SK-N-SH treated with all-trans-retinoic acid at 6 μM for 48 hours (cell line): ENCODE results near the gene BACH2.
"Not testable (repeated sequence)": the region's sequence is repeated elsewhere in the genome, so short reads cannot be mapped to it uniquely, and the experiment has no call there.

Experiments used
- ATAC-seq: fragments of 200-7000 bp; cut with Tn5 transposase; 3 replicates; pipeline ENCODE4 v1.9.1; 2020; ENCODE audit warnings: mild to moderate bottlenecking, moderate library complexity
- BACH2 ChIP-seq: fragments of 250-450 bp; sonication (Bioruptor Pico); IDR thresholded peaks from 2 replicates; pipeline ENCODE4 v1.9.0; 2021; ENCODE audit warnings: mild to moderate bottlenecking, borderline replicate concordance
- CSDC2 ChIP-seq: fragments of 250-450 bp; sonication (Bioruptor Pico); IDR thresholded peaks from 2 replicates; pipeline ENCODE4 v1.5.0; 2020; ENCODE audit warnings: mild to moderate bottlenecking, moderate library complexity
- ESRRG ChIP-seq: fragments of 250-450 bp; sonication (Bioruptor Pico); IDR thresholded peaks from 2 replicates; pipeline ENCODE4 v1.6.1; 2021; ENCODE audit warnings: mild to moderate bottlenecking
- OSR1 ChIP-seq: fragments of 250-450 bp; sonication (Bioruptor Pico); IDR thresholded peaks from 2 replicates; pipeline ENCODE4 v1.8.0; 2022; ENCODE audit warnings: moderate library complexity, mild to moderate bottlenecking, inconsistent platforms
- SNAI2 ChIP-seq: fragments of 250-450 bp; sonication (Bioruptor Pico); IDR thresholded peaks from 2 replicates; pipeline ENCODE4 v1.5.0; 2020; ENCODE audit warnings: mild to moderate bottlenecking, moderate library complexity
- TCF4 ChIP-seq: fragments of 250-450 bp; sonication (Bioruptor Pico); IDR thresholded peaks from 2 replicates; pipeline ENCODE4 v1.8.0; 2021; ENCODE audit warnings: mild to moderate bottlenecking, moderate library complexity, borderline replicate concordance
- ZFP3 ChIP-seq: fragments of 250-450 bp; sonication (Bioruptor Pico); IDR thresholded peaks from 2 replicates; pipeline ENCODE4 v1.5.0; 2020; ENCODE audit warnings: mild to moderate bottlenecking, moderate library complexity
- ZFP30 ChIP-seq: fragments of 450-650 bp; formaldehyde crosslinking; IDR thresholded peaks from 2 replicates; pipeline ENCODE4 v1.5.0; 2022; ENCODE audit warnings: mild to moderate bottlenecking, moderate library complexity
- ZNF565 ChIP-seq: fragments of 450-650 bp; formaldehyde crosslinking; conservative IDR thresholded peaks from 2 replicates; pipeline ENCODE4 v1.5.0; 2020; ENCODE audit warnings: low read depth, mild to moderate bottlenecking, moderate library complexity
- ZNF70 ChIP-seq: fragments of 450-650 bp; formaldehyde crosslinking; IDR thresholded peaks from 2 replicates; pipeline ENCODE4 v1.5.0; 2020; ENCODE audit warnings: mild to moderate bottlenecking, moderate library complexity
- ZNF8 ChIP-seq: fragments of 450-650 bp; formaldehyde crosslinking; IDR thresholded peaks from 2 replicates; pipeline ENCODE4 v1.5.0; 2020; ENCODE audit warnings: mild to moderate bottlenecking, moderate library complexity
- TF ChIP-seq, protein P1 (sequence below): fragments of 250-450 bp; sonication (Bioruptor Pico); IDR thresholded peaks from 2 replicates; pipeline ENCODE4 v1.5.0; 2020; ENCODE audit warnings: mild to moderate bottlenecking, moderate library complexity
- TF ChIP-seq, protein P2 (sequence below): fragments of 250-450 bp; sonication (Bioruptor Pico); IDR thresholded peaks from 2 replicates; pipeline ENCODE4 v1.8.0; 2020; ENCODE audit warnings: mild to moderate bottlenecking, moderate library complexity, borderline replicate concordance
- TF ChIP-seq, protein P3 (sequence below): fragments of 250-450 bp; sonication (Bioruptor Pico); IDR thresholded peaks from 2 replicates; pipeline ENCODE4 v1.5.1; 2021; ENCODE audit warnings: mild to moderate bottlenecking, moderate library complexity
- TF ChIP-seq, protein P4 (sequence below): fragments of 250-450 bp; sonication (Bioruptor Pico); IDR thresholded peaks from 2 replicates; pipeline ENCODE4 v1.8.0; 2021; ENCODE audit warnings: low read depth, mild to moderate bottlenecking, moderate library complexity, borderline replicate concordance

BACH2 gene

DNA sequence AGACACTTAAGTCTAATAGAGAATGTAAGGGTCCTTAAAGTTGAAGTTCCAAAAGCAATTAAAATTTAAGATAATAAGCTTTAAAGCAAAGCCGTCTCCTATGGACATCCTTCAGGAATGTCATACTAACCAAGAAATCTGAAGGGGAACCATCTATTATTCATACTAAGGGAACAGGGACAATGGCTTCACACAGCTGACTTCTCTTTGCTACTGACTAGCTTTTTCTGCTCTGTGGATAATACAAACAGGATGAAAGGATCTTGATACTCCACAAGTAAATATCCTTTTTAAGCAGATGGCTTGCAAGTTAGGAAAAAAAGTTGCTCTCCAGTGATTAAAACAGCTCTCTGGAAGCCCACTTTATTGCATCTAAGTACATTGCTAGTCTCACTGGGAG, 178.6 kb downstream of the BACH2 start (continued):
- TF ChIP-seq SNAI2 = no peak
- TF ChIP-seq, protein P1, sequence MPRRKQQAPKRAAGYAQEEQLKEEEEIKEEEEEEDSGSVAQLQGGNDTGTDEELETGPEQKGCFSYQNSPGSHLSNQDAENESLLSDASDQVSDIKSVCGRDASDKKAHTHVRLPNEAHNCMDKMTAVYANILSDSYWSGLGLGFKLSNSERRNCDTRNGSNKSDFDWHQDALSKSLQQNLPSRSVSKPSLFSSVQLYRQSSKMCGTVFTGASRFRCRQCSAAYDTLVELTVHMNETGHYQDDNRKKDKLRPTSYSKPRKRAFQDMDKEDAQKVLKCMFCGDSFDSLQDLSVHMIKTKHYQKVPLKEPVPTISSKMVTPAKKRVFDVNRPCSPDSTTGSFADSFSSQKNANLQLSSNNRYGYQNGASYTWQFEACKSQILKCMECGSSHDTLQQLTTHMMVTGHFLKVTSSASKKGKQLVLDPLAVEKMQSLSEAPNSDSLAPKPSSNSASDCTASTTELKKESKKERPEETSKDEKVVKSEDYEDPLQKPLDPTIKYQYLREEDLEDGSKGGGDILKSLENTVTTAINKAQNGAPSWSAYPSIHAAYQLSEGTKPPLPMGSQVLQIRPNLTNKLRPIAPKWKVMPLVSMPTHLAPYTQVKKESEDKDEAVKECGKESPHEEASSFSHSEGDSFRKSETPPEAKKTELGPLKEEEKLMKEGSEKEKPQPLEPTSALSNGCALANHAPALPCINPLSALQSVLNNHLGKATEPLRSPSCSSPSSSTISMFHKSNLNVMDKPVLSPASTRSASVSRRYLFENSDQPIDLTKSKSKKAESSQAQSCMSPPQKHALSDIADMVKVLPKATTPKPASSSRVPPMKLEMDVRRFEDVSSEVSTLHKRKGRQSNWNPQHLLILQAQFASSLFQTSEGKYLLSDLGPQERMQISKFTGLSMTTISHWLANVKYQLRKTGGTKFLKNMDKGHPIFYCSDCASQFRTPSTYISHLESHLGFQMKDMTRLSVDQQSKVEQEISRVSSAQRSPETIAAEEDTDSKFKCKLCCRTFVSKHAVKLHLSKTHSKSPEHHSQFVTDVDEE (CRISPR knock-in tag) = no peak
- TF ChIP-seq, all 23 proteins: peak for 0

DNA sequence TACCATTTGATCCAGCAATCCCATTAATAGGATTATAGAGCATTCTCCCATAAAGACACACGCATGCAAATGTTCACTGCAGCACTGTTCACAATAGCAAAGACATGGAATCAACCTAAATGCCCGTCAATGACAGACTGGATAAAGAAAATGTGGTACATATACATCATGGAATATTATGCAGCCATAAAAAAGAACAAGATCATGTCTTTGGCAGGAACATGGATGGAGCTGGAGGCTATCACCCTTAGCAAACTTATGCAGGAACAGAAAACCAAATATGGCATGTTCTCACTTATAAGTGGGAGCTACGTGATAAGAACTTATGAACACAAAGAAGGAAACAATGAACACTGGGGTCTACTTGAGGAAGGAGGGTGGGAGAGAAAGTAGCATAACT, 180.5 kb downstream of the BACH2 start:
- ATAC-seq = not testable (repeated sequence)

DNA sequence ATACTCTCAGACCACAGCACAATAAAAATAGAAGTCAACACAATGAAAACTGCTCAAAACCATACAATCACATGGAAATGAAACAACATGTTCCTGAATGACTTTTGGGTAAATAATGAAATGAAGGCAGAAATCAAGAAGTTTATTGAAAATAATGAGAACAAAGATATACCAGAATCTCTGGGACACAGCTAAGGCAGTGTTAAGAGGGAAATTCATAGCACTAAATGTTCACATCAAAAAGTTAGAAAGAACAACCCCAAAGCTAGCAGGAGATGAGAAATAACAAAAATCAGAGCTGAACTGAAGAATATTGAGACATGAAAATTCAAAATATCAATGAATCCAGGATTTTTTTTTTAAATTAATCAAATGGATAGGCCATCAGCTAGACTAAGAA, 183.3 kb downstream of the BACH2 start:
- ATAC-seq = no peak

DNA sequence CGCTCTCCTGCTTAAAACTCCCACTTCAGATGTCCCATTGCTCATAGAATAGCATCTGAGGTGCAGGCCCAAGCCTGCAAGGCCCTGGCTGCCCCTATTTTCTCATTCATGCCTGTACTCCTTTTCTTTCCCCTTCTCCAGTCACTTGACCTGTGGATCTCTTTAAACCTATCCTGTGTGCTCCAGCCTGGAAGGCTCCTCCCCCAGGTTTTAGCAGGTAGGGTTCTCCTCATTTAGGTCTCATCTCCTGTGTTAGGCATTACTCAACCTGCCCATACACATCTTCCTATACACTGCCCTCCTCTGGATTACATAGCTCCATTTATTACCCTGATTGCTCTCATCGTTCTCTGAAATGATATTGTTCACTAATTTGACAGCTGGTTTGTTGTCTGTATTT, 185.3 kb downstream of the BACH2 start:
- ATAC-seq = no peak
- TF ChIP-seq SNAI2 (no peak), TCF4 (CRISPR knock-in tag) (no peak), ZNF8 (no peak)
- TF ChIP-seq, protein P2, sequence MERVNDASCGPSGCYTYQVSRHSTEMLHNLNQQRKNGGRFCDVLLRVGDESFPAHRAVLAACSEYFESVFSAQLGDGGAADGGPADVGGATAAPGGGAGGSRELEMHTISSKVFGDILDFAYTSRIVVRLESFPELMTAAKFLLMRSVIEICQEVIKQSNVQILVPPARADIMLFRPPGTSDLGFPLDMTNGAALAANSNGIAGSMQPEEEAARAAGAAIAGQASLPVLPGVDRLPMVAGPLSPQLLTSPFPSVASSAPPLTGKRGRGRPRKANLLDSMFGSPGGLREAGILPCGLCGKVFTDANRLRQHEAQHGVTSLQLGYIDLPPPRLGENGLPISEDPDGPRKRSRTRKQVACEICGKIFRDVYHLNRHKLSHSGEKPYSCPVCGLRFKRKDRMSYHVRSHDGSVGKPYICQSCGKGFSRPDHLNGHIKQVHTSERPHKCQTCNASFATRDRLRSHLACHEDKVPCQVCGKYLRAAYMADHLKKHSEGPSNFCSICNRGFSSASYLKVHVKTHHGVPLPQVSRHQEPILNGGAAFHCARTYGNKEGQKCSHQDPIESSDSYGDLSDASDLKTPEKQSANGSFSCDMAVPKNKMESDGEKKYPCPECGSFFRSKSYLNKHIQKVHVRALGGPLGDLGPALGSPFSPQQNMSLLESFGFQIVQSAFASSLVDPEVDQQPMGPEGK (CRISPR knock-in tag) = no peak

More for the DNA sequence above, 183.3 kb downstream of the BACH2 start:
- TF ChIP-seq ZNF8 (peak; percentile 99), ZFP3 (CRISPR knock-in tag) (no peak)
- TF ChIP-seq, all 23 proteins: peak for 1

DNA sequence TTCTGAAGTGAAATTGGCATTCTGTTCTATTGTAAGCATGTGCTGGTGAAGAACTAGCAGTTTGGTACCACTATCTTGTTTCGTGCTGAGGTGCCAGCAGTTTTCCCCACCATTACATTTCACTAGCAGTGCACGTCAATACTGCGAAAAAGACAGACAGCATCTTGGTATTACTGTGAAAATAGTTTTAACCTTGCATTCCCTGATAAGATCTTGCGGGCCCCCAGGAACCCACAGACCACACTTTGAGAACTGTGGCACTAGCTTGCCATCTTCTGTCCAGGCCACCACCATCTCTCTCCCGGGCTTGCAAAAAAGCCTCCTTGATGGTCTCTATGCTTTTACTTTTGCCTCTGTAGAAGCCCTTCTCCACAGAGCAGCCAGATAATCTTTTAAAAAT, 185.7 kb downstream of the BACH2 start:
- ATAC-seq = no peak

DNA sequence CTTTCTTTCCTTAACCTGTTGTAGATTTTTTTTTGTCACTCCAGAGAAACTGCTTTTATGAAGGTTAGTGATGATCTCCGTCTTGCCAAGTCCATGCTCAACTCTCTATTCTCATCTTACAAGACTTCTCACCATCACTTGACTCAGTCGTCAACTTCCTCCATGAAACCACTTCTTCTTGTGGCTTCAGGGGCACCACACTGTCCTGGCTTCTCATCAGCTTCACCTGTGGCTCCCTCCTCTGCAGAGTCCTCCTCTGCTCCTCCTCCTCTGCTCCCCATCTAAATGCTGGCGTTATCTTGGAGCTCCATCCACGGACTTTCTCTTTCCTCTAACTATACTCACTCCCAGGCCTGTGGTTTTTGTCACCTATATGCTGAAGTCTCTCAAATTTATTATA, 187.5 kb downstream of the BACH2 start:
- TF ChIP-seq, protein P3, sequence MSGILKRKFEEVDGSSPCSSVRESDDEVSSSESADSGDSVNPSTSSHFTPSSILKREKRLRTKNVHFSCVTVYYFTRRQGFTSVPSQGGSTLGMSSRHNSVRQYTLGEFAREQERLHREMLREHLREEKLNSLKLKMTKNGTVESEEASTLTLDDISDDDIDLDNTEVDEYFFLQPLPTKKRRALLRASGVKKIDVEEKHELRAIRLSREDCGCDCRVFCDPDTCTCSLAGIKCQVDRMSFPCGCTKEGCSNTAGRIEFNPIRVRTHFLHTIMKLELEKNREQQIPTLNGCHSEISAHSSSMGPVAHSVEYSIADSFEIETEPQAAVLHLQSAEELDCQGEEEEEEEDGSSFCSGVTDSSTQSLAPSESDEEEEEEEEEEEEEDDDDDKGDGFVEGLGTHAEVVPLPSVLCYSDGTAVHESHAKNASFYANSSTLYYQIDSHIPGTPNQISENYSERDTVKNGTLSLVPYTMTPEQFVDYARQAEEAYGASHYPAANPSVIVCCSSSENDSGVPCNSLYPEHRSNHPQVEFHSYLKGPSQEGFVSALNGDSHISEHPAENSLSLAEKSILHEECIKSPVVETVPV (CRISPR knock-in tag) = no peak
- no peak for TF ChIP-seq OSR1
- no peak for TF ChIP-seq CSDC2 (CRISPR knock-in tag)
- TF ChIP-seq SNAI2 = no peak
- TF ChIP-seq, all 23 proteins: peak for 0
- ATAC-seq = no peak

More for the DNA sequence above, 185.7 kb downstream of the BACH2 start:
- TF ChIP-seq, protein P4, sequence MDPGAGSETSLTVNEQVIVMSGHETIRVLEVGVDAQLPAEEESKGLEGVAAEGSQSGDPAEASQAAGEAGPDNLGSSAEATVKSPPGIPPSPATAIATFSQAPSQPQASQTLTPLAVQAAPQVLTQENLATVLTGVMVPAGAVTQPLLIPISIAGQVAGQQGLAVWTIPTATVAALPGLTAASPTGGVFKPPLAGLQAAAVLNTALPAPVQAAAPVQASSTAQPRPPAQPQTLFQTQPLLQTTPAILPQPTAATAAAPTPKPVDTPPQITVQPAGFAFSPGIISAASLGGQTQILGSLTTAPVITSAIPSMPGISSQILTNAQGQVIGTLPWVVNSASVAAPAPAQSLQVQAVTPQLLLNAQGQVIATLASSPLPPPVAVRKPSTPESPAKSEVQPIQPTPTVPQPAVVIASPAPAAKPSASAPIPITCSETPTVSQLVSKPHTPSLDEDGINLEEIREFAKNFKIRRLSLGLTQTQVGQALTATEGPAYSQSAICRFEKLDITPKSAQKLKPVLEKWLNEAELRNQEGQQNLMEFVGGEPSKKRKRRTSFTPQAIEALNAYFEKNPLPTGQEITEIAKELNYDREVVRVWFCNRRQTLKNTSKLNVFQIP (CRISPR knock-in tag) = no peak
- TF ChIP-seq ZNF565 (no peak), TCF4 (CRISPR knock-in tag) (no peak), BACH2 (CRISPR knock-in tag) (no peak), ESRRG (CRISPR knock-in tag) (no peak), ZNF70 (CRISPR knock-in tag) (no peak), ZFP30 (no peak)
- TF ChIP-seq, protein P3 (CRISPR knock-in tag) = no peak
